ENCODE measurements around the gene GOLGA6D. TPM values are rescaled to one million over a fixed set of nuclear protein-coding genes. Genes with fewer than 3 reads are reported as not detected.

Gene GOLGA6D
- total RNA-seq, 1 experiment from 2014 or later = 0.35 TPM

GRCh38 chr15:75233504-75234190, 49.0 kb upstream of the GOLGA6D start:
- Histone ChIP-seq H3K23me2 (ENCODE audit: insufficient read length, low read depth, low read length, poor library complexity, severe bottlenecking) (no peaks in the 10 kb centered on the region), H3K27ac (ENCODE audit: insufficient read length, low read depth, low read length) (no peak overlapping the region), H3K56ac (ENCODE audit: insufficient read length, low read depth, low read length) (no peak overlapping the region), H3K79me1 (ENCODE audit: insufficient read depth, low read depth, low read length, poor library complexity, severe bottlenecking) (no peaks in the 10 kb centered on the region), H4K20me1 (ENCODE audit: control insufficient read depth, insufficient read depth, insufficient read length) (no peaks in the 10 kb centered on the region), H3K4me2 (ENCODE audit: insufficient read depth, insufficient read length, low read length) (no peak overlapping the region), H4K8ac (replicated peaks; ENCODE audit: insufficient read length, low read depth, low read length) (no peak overlapping the region), H3K23ac (ENCODE audit: insufficient read length, low read depth, low read length) (no peak overlapping the region), H3K4me1 (ENCODE audit: insufficient read depth, low read length) (no peaks in the 10 kb centered on the region; the same call in 1 of the 2 replicates), H2BK5ac (ENCODE audit: insufficient read length, low read length) (no peak overlapping the region), H3T11ph (ENCODE audit: low read length) (no peak overlapping the region), H4K5ac (ENCODE audit: insufficient read length, low read depth, low read length) (no peak overlapping the region), H3K79me2 (ENCODE audit: insufficient read depth, low read length) (no peaks in the 10 kb centered on the region), H2AK5ac (ENCODE audit: insufficient read length, low read length) (no peak overlapping the region), H3K9ac (ENCODE audit: extremely low read depth, insufficient read length, low read length) (no peak overlapping the region), H2BK120ac (ENCODE audit: low read depth, low read length, poor library complexity, severe bottlenecking) (no peak overlapping the region), H3K27me3 (ENCODE audit: insufficient read depth, low read length) (no peaks in the 10 kb centered on the region), H3K18ac (ENCODE audit: insufficient read length, low read depth, low read length) (no peak overlapping the region), H2AFZ (ENCODE audit: low read length) (no peak overlapping the region), H4K91ac (ENCODE audit: insufficient read length, low read depth, low read length) (no peak overlapping the region), H2BK12ac (ENCODE audit: insufficient read length, low read depth, low read length) (no peak overlapping the region), H3K14ac (ENCODE audit: insufficient read depth, low read length) (no peak overlapping the region; the same call in 1 of the 2 replicates), H3K4ac (ENCODE audit: low read depth, low read length) (no peak overlapping the region), H2BK15ac (ENCODE audit: low read depth, low read length) (no peak overlapping the region), H2BK20ac (ENCODE audit: low read depth, low read length, poor library complexity, severe bottlenecking) (no peak overlapping the region), H3K9me3 (ENCODE audit: control insufficient read depth, low read depth, low read length) (no peaks in the 10 kb centered on the region)
- Mint-ChIP-seq H3K4me1 (peaks cover 9 to 22% of the 10 kb centered on the region in 2 experiments), H3K27ac (no peak overlapping the region), H3K36me3 (ENCODE audit: insufficient read depth in 1 of 3, low read depth in 3 of 3) (peaks cover 0 to 2% (median 0%) of the 10 kb centered on the region in 3 experiments; a peak in 2 of 7 replicates), H3K9me3 (no peaks in the 10 kb centered on the region), H3K4me3 (no peak overlapping the region), H3K27me3 (ENCODE audit: low read depth) (peaks cover 35% of the 10 kb centered on the region)
- no CpG with 5 or more reads among the region's 14 CpGs for WGBS (ENCODE audit: extremely low coverage, insufficient read length, low lambda C conversion rate)
- no peak for TF ChIP-seq CTCF (conservative IDR thresholded peaks at IDR 0.05)
- no peak for DNase-seq

Measured in H9 (cell line).